HG02870 (cell line): ENCODE measurements around the gene OAT.
A peak's percentile ranks its signal among the peaks of the same experiment; 100 is the strongest.

Experiments used
- ATAC-seq: cut with Tn5 transposase; IDR thresholded peaks from one replicate; pipeline ENCODE4 v1.9.1; 2021; ENCODE audit warnings: mild to moderate bottlenecking, moderate library complexity; ENCODE audit not compliant: unreplicated experiment

Gene OAT

DNA sequence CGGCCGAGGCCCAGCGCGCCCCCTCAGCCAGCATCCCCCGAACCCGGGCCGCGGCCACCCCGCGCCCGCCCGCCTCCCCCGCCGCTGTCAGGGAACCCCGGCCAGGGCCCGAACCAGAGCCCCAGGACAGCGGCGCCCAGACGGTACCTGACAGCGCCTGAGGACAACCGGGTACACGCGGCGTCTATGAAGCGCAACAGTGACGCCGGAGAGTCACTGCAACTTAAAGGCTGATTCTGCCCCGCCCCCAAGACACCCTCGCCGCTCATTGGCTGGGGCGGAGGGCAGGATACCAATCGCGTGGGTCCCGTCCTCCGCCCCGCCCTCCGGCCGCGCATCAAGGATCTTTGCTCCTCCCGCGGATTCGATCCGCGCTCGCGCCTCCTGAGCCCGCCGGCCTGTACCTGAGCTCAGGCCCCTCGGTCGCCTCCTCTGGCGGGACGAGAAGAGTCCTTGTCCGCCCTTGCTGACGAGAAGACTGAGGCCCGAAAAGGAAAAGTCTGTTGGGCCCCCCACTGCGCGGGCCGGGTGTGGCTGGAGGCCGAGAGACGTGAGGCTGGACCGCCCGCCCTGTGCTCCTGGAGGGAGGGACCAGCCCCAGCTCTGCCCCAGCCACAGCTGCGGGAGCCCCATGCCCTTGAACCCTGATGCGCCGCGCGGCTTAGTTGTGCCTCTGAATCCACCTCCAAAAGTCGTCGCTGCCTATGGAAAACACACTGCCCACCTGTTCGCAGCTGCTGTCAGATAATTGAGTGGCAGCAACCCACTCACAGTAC, at the start of gene OAT:
Gene OAT (minus strand): TSS at position 198 of the 776 bp plus-strand sequence. CDS start 6,752 bp downstream, outside the sequence.
- peak; percentile 97 for ATAC-seq

DNA sequence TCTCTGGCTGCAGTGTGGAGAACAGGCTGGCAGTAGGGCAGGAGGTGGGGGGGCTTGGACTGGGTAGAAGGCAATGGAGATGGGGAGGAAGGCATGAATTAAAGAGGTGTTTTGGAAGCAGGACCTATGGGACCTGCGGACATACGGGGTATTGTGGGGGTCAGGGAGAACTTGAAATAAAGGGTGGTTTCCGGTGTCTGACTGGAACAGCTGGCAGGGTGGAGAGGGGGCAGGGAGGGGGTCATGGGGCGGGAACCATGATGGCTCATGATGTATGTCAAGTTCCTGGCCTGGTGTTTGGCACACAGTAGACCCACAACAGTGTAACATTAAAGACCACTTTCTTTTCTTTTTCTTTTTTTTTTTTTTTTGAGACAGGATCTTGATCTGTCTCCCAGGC, 48.4 kb upstream of the OAT start:
- no peak for ATAC-seq

DNA sequence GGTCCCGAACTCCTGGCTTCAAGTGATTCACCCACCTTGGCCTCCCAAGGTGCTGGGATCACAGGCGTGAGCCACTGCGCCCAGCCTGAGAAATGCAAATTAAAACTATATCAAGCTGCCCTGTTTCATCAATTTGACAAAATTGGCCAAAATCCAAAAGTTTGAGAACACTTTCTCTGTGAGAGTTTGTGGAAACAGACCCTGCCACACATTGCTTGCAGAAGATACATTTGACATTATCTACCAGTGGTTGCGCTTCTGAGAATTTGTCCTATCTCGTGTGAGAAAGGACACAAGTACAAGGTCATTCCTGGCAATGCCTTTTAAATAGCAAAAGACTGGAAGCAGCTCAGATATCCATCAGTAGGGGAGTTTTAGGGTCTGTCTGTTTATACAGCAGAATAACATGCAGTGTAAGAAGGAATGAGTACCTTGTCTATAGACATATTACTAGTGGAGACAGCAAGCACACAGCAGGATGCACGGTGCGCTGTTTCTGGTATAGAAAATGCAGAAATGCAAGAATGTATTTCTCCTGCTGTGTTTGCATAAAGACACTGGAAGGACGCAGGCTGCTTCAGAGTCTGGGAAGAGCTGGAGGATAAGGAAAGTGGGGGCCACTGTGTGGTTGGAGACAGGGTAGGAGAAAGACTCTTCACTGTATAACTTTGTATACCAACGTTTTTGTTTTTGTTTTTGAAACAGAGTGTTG, 47.2 kb upstream of the OAT start:
- ATAC-seq: no peak

DNA sequence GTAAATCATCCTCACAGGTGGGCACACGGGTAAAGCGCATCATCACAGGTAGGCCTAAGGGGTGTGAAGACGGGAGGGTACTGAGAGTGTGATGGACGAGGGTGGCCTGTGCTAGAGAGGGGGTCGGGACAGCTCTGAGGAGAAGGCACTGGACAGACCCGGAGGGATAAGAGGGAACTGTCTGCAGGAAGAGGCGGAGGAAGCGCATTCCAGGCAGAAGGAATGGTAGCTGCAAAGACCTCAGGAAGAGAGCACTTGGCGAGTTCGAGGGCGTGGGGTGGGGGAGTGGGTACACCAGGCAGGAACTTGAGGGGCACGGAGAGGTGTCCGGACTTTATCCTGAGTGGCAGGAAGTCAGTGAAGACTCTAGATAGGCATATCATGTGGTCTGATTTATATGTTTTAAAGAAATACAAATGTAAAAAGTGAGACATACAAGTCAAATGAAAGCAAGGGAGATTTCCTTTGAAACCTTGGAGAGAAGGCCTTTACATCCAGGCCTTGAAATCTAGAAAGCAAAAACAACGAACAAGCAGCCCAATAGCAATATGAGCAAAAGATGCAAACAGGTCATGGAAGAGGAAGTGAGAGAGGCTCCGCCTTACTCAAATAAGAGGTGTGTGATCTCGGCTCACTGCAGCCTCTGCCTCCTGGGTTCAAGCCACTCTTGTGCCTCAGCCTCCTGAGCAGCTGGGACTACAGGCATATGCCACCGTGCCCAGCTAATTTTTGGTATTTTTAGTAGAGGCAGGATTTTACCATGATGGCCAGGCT, 46.5 kb upstream of the OAT start:
- ATAC-seq: peak; percentile 37

DNA sequence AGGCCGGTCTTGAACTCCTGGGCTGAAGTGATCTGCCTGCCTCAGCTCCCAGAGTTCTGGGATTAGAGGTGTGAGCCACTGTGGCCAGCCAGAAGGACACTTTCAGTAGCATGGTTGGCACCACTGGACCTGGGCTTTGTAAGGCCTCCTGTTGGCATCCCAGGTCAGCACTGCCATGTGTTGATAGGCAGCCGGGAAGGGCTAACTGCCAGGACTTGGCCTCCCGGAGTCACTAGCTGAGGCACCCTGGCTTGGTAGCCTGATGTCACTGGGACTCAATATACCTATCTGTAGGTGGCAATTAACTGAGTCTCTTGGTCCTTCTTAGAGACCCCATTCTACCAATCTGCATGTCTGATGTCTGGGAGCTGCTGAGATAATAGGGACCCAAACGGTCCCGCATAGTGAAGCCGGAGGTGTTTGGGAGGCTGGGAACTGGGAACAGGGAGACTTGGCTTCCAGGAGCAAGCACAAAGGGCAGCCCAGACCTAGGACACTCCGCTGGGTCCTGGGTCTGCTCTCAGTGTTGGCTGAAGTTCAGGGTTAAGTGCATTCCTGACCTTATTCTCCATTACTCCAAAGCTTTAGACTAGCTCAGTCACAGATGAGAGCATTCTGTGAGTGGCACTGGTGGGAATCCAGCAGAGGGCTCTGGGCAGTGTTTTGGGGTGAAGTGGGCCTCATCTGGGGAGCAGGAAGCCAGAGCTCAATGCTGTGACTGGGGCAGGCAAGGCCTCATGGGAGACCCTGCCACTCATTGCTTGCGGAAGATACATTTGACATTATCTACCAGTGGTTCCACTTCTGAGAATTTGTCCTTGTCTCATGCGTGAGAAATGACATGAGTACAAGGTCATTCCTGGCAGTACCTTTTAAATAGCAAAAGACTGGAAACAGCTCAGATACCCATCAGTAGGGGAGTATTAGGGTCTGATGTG, 45.6 kb upstream of the OAT start:
- ATAC-seq: no peak

DNA sequence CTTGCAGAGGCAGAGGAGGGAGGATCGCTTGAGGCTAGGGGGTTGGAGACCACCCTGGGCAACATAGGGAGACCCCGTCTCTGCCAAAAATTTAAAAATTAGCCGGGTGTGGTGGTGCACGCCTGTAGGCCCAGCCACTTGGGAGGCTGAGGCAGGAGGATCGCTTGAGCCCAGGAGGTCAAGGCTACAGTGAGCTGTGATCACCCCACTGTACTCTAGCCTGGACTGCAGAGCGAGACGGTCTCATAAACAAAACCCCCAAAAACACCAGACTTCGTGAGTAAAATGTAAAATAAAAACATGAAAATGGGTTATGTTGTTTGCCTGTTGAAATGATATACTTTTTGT, 43.6 kb upstream of the OAT start:
- no peak for ATAC-seq

DNA sequence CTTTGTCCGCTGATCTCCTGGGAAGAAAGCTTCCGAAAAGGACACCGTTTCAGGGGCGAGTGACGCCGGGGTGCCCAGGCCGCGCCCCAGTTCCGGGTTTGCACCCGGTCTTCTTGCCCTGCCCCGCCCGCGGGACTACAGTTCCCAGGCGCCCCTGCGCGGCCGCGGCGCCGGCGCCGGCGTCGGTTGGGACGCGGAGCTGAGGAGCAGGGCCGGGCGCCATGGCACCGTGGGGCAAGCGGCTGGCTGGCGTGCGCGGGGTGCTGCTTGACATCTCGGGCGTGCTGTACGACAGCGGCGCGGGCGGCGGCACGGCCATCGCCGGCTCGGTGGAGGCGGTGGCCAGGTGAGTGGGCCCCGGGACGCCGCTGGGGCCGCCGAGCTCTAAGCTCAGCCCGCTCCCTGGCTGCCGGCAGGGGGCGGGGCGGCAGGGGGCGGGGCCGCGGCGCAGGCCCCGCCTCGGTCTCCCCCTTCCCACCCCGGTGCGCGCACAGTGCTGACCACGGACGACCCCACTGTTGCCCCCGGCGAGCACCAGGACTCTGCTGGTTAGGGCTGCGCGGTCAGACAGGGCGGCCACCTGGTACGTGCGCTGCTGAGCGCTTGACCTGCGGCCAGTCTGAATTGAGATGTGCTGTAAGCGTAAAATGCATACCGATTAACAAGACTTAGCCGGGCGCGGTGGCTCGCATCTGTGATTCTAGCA, 43.1 kb upstream of the OAT start, which contains the start of gene LHPP:
Gene LHPP (plus strand): TSS at position 182 of the 706 bp plus-strand sequence. CDS start 40 bp downstream, at position 222.
- ATAC-seq: peak; percentile 91

DNA sequence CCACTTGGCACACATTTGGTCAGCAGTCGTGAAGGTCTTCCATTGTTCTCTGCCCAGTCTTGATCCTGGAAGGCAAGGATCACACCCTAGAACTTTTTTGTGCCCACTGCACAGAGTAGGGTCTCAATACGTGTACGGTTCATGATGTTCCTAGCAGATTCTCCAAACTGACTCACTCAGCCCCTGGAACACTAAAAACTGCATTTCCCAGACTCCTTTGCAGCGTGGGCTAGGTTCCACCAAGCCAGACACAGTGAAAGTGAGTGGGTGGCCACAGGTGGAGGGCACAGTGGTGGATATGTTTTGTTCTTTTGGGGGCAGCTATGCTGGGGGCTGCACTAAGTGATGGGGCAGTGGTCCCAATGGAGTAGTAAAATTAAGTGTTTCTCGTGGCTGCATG, 41.4 kb upstream of the OAT start:
- ATAC-seq: no peak

DNA sequence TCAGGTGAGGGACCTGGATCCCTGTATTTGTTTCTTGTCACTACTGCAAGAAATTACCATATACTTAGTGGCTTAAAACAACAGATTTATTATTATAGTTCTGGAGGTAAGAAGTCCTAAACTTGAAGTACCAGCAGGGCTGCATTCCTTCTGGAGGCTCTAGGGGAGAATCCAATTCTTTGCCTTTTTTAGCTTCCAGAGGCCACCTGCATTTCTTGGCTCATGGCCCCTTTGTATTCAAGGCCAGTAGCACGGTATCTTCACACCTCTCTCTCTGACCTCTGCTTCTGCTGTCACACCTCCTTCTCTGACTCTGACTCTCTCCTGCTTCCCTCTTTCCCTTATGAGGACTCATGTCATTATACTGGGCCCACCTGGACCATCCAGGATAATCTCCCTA, 40.7 kb upstream of the OAT start:
- ATAC-seq: no peak

DNA sequence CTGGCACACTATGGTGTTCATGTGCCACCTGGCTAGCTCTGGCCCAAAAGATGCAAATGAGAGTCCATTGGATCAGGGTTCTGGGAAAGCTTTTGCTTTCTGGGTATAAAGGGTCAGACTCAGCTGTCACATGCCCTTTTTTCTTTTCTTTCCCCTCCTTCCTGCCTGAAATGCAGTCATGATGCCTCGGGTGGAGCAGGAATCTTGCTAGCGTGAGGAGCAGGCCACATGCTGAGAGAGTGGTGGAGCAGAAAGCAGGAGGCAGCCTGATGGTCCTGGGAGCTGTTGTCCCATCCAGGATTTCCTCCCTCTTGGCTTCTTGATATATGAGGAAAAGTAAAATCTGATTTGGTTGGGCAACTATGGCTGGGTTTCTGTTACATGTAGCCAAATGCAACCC, 40.2 kb upstream of the OAT start:
- ATAC-seq: no peak

DNA sequence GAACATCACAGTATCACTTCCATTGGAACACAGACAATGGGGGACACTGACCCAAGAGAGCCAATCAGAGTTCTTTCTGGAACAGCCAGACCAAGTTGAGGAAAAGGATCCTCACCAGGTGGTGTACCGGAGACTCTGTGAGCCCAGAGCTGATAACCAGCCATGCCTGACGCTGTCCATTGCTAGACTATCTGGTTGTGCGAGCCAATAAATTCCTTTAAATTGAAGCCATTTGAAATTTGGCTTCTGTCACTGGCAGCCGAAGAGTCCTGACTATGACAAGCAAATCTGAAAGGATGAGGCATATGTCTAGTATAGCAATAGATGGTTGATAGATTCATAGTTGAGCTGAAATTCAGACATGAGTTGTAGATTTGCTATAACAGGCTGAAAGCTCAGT, 39.8 kb upstream of the OAT start:
- ATAC-seq: no peak

DNA sequence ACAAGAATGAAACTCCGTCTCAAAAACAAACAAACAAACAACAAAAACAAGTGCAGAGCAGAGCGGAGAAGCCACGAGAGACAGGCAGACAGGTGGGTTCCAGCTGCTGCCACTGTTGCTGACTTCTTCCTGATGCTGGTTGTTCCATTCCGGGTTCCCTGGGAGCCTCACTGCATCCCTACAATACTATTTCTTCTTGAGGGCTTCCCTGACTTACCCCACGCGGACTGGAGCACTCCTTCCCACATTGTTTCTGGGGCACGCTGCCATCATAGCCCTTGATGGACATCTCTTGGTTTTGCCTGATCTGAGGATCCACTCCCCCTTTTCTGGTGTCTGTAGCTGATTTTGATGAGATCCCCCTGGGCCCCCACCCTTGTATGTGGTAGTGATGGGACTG, 36.7 kb upstream of the OAT start:
- no peak for ATAC-seq

DNA sequence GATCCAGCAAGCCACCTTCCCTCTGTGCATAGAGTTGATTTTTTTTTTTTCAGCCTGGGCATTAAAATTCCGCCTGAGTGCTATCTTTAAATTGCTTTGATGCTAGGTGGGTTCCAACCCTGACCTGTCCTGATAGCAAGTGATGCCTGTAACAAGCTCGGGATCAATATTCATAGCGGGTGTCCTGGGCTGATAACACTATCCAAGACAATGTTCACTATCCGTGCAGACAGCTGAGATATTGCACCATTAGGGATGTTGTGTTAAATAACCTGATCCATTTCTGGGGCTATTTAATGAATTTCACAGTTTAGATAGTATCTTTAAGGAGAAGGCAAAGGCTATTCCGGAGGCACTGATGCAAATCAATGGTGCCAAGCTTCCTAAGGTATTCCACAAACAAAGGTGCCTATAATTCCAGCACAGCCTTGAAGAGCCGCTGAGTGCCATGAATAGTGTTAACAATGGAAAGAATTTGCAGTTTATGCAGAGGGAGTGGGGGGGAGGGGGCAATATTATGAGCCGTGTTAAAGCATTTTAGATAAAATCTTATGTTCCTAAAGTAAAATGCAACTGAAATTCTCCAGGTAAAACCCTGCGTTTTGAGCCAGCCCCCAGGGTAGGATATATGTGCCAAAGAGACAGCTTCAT, 35.4 kb upstream of the OAT start:
- no peak for ATAC-seq

DNA sequence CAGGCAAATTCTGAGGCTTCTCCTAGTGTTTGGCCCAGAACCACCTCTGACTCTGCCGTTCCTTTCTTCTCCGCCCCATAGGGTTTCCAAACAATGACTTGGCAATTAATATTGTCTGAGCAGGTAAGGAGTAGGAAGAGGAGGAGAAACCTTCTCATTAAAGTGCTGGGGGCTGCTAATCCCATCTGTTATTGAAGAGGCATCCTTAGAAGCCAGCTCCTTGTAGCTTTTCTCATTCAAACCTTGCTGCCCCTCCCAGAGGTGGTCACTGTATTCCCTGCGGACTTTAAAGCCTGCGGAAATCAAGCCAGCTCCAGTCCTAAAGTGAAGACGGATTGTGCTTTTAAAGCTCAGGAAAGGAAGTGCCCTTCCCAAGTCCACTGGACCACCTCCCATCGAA, 32.6 kb upstream of the OAT start:
- ATAC-seq: no peak

DNA sequence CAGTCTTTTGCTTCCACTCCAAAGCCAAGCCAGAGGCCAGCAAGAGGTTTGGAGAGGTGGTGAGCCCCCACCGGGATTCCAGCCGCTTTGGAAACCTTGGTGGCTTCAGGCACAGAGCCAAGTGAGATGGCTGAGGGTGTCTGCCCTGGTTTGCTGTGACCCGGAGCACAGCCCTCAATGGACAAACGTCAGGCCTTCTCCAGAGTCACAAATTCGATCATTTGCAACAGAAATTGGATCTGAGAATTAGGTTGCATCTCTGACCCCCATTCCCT, 32.0 kb upstream of the OAT start:
- ATAC-seq: no peak

DNA sequence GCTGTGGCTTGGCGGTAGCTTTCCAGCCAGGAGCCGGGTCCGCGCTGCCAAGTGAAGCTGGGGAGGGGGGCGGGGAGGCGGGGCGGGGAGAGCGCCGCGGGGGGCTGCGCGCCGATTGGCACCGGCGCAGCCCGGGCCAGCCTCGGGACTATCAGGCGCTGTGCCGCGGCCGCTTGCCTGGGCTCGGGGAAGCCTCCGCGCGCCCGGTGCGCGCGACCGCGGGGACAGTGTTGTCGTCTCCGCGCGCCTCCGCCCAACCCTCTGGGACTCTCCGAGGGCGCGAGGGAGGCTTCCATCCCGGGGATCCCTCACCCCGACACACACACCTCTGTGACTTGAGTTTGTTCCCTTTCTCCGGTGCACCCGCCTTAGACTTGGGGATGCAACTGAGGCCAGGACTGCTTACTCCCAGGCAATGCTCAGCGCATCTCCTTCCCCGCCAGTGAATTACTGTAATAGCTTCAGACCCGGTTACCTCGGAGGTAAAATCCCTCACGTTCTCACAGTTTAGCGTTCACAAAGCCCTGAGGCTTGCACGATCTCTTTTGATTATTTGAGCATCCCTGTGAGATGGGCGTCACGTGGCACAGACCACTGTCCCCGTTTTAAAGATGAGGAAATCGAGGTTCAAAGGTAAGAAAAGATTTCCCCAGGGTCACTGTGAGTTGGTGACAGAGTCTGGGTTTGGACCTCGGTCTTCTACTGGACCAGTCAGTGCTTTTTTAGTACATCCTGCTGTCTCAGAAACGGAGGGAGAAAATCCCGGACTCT, 31.5 kb upstream of the OAT start, which contains the start of gene NKX1-2:
Gene NKX1-2 (minus strand): TSS at position 24 of the 771 bp plus-strand sequence. CDS start 92 bp downstream, outside the sequence.
- ATAC-seq: no peak

DNA sequence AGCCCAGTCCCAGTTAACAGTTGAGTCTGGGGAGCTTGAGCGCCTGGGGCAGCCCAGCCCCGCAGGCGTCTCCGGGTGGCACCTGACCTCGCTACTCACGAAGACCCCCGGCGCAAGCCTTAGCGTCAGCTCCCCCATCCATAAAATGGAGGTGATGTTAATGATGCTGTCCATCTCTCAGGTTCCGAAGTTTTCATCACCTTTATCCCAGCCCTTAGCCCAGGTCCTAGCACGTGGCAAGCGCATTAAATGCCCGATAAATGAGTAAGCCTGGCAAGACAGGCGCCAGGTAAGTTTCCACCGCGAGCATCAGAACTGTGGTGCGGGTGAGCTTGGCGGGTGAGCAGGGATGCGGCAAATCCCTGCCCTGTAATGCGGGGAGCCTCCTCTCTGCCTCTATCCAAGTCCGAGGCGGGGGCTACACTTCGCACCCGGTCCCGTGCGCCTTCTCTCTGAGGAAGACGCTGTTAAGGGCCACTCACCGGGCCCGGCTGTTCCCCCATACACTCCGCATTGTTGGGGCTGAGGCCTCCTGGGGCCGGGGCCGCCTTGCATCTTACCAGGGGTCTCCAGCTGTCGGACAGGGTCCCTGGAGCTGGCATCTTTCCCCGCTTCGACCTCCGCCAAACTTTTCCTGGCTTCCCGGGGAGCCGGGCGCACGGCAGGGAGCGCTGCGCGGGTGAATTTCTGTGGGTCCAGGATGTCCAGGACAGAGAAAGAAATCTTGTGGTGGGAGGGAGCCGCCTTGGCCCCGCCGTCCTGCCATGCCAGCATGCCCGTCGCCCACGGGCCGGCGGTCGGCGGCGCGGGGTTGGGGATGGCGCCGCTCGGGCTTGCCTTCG, 30.7 kb upstream of the OAT start:
- no peak for ATAC-seq

DNA sequence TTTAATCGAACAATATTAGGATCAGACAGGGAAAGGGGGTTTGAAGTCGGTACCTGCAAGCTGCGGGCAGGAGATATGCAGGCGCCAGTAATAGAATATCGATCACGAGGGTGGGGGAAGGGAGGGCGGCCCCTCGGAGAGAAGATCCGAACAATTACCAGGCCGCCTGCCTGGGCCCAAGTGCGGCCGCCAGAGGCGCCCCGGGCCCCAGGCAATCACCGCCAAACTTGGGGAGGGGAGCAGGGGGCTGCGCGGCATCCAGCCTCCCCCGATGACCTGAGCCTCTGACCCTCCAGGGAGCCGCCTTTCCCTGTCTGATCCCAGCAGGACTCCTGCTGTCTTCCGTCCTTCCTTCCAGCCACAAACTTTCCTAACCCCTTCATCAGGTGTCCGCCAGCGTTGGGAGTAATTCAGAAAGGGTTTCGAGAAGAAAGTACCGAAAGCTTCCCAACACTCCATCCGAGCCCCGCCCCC, 30.0 kb upstream of the OAT start:
- no peak for ATAC-seq
